HepG2 (cell line): ENCODE measurements around the gene CHKA. TPM values are rescaled to one million over a fixed set of nuclear protein-coding genes. Genes with fewer than 3 reads are reported as not detected.

Experiments
- GABPB1 ChIP-seq: IDR thresholded peaks from 2 replicates; pipeline ENCODE4 v1.6.1; 2016; ENCODE audit warnings: mild to moderate bottlenecking, missing genetic modification reagents, moderate library complexity, missing compliant biosample characterization
- HDAC1 ChIP-seq: sonication (generic); formaldehyde crosslinking; IDR thresholded peaks from 2 replicates; pipeline ENCODE4 v1.5.1; 2020; ENCODE audit warnings: mild to moderate bottlenecking, missing genetic modification reagents
- KAT7 ChIP-seq: IDR thresholded peaks from 2 replicates; pipeline ENCODE4 v1.6.1; 2018; ENCODE audit warnings: borderline replicate concordance, missing compliant biosample characterization
- KDM6A ChIP-seq: IDR thresholded peaks from 2 replicates; pipeline ENCODE4 v1.6.1; 2016; ENCODE audit warnings: low read depth
- PHB2 ChIP-seq: fragments of 450-650 bp; IDR thresholded peaks from 2 replicates; pipeline ENCODE4 v1.6.1; 2018; ENCODE audit not compliant: partially characterized antibody
- RNF2 ChIP-seq: fragments of 450-650 bp; conservative IDR thresholded peaks from 2 replicates; pipeline ENCODE4 v1.6.1; 2016; ENCODE audit warnings: low read depth
- YEATS4 ChIP-seq: sonication (generic); formaldehyde crosslinking; IDR thresholded peaks from 2 replicates; pipeline ENCODE4 v1.4.0; 2020; ENCODE audit warnings: missing genetic modification reagents, borderline replicate concordance
- ZNF10 ChIP-seq: sonication (generic); formaldehyde crosslinking; IDR thresholded peaks from 2 replicates; pipeline ENCODE4 v1.4.0; 2020; ENCODE audit warnings: mild to moderate bottlenecking, low read depth, missing genetic modification reagents, borderline replicate concordance
- ZNF121 ChIP-seq: sonication (generic); formaldehyde crosslinking; IDR thresholded peaks from 2 replicates; pipeline ENCODE4 v1.5.0; 2020; ENCODE audit warnings: mild to moderate bottlenecking, missing genetic modification reagents
- ZNF333 ChIP-seq: sonication (generic); formaldehyde crosslinking; IDR thresholded peaks from 2 replicates; pipeline ENCODE4 v1.4.0; 2020; ENCODE audit warnings: mild to moderate bottlenecking, missing genetic modification reagents, borderline replicate concordance
- ZNF616 ChIP-seq: sonication (generic); formaldehyde crosslinking; IDR thresholded peaks from 2 replicates; pipeline ENCODE4 v1.5.0; 2020; ENCODE audit warnings: low read depth, mild to moderate bottlenecking, missing genetic modification reagents
- ZNF768 ChIP-seq: sonication (generic); formaldehyde crosslinking; IDR thresholded peaks from 2 replicates; pipeline ENCODE4 v1.4.0; 2020; ENCODE audit warnings: missing genetic modification reagents
- polyA plus RNA-seq, 8 experiments: library from polyadenylated mRNA; depleted of rRNA in 3 of 8; stranded (reverse) in 7 of 8; unstranded in 1 of 8; fragments of >200 nt; fragmentation: Illumina TruSeq in 4 of 8; extraction: Trizol in 4 of 8; gene quantifications; 2 replicates each; pipeline versions ENCODE4 v1.2.1 to v1.2.3, GENCODE V29; 2011 to 2016; ENCODE audit warnings: low read depth in 4 of 8, missing spikeins in 1 of 8, mixed read lengths in 1 of 8; ENCODE audit not compliant: insufficient read depth in 1 of 8
- total RNA-seq, 5 experiments: library from RNA; depleted of rRNA; stranded (reverse); fragments of >200 nt; fragmentation: Illumina TruSeq; extraction: Trizol; gene quantifications; 2 replicates each; pipeline ENCODE4 v1.2.3, GENCODE V29; 2016; ENCODE audit warnings: low read depth in 1 of 5
- TF ChIP-seq, protein P1 (sequence below): sonication (generic); formaldehyde crosslinking; IDR thresholded peaks from 2 replicates; pipeline ENCODE4 v1.5.0; 2020; ENCODE audit warnings: mild to moderate bottlenecking, missing genetic modification reagents
- TF ChIP-seq, protein P2 (sequence below): sonication (generic); formaldehyde crosslinking; IDR thresholded peaks from 2 replicates; pipeline ENCODE4 v1.5.1; 2020; ENCODE audit warnings: missing genetic modification reagents, mild to moderate bottlenecking, borderline replicate concordance
- TF ChIP-seq, protein P3 (sequence below): sonication (generic); formaldehyde crosslinking; IDR thresholded peaks from 2 replicates; pipeline ENCODE4 v1.8.1; 2023; ENCODE audit warnings: mild to moderate bottlenecking, inconsistent platforms, moderate library complexity, missing genetic modification reagents, borderline replicate concordance

Gene CHKA
- total and polyA plus RNA-seq, 2 of the 13 experiments (the other 11 are each of a cell fraction or from before 2014, with no cell fraction given), result 71.6 to 92.7 TPM

DNA sequence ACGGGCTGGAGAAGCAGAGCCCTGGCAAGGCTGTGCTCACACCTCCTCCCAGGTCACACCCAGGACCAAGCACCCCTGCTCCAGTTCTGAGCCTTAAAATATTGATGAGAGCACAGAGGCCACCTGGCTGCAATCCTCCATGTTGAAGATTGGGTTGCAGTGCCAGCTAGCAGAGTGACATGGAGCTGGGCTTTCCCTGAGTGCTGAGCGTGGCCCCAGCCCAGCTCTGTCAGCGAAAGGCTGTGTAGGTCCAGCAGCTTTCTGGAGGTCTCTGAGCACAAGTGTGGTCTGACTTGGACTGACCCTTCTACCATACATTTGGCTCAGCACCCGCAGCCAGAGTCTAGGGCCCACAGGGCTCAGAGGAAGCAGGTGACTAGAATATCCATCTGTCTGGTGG is 4.0 kb upstream of the CHKA start (continued):
- TF ChIP-seq, protein P1, sequence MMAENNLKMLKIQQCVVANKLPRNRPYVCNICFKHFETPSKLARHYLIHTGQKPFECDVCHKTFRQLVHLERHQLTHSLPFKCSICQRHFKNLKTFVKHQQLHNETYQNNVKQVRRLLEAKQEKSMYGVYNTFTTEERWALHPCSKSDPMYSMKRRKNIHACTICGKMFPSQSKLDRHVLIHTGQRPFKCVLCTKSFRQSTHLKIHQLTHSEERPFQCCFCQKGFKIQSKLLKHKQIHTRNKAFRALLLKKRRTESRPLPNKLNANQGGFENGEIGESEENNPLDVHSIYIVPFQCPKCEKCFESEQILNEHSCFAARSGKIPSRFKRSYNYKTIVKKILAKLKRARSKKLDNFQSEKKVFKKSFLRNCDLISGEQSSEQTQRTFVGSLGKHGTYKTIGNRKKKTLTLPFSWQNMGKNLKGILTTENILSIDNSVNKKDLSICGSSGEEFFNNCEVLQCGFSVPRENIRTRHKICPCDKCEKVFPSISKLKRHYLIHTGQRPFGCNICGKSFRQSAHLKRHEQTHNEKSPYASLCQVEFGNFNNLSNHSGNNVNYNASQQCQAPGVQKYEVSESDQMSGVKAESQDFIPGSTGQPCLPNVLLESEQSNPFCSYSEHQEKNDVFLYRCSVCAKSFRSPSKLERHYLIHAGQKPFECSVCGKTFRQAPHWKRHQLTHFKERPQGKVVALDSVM (CRISPR knock-in tag), result no peak
- TF ChIP-seq RNF2, result no peak
- TF ChIP-seq, protein P2, sequence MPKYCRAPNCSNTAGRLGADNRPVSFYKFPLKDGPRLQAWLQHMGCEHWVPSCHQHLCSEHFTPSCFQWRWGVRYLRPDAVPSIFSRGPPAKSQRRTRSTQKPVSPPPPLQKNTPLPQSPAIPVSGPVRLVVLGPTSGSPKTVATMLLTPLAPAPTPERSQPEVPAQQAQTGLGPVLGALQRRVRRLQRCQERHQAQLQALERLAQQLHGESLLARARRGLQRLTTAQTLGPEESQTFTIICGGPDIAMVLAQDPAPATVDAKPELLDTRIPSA (CRISPR knock-in tag), result no peak
- no peak for TF ChIP-seq ZNF333
- no peak for TF ChIP-seq ZNF10
- 0 out of 2 replicates have a peak, but pooled peaks have one; percentile 8 for TF ChIP-seq GABPB1 (CRISPR knock-in tag)
- no peak for TF ChIP-seq HDAC1 (CRISPR knock-in tag)
- TF ChIP-seq, protein P3, sequence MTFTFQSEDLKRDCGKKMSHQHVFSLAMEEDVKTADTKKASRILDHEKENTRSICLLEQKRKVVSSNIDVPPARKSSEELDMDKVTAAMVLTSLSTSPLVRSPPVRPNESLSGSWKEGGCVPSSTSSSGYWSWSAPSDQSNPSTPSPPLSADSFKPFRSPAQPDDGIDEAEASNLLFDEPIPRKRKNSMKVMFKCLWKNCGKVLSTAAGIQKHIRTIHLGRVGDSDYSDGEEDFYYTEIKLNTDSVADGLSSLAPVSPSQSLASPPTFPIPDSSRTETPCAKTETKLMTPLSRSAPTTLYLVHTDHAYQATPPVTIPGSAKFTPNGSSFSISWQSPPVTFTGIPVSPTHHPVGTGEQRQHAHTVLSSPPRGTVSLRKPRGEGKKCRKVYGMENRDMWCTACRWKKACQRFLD, result 0 out of 2 replicates have a peak, but pooled peaks have one; percentile 11
- no peak for TF ChIP-seq KDM6A
- TF ChIP-seq ZNF121 (CRISPR knock-in tag), result no peak
- TF ChIP-seq KAT7, result no peak
- TF ChIP-seq ZNF768 (CRISPR knock-in tag), result peak; percentile 89
- TF ChIP-seq YEATS4, result no peak
- TF ChIP-seq ZNF616 (CRISPR knock-in tag), result no peak
- no peak for TF ChIP-seq PHB2
